H1 (cell line): ENCODE measurements around the gene CRK. TPM values are rescaled to one million over a fixed set of nuclear protein-coding genes. Genes with fewer than 3 reads are reported as not detected.

Experiments
- CTCF ChIA-PET: fragments of 300-600 bp; sonication (Branson Sonifier 250); formaldehyde crosslinking; loops from one replicate; lab custom pipeline; 2021; ENCODE audit not compliant: partially characterized antibody; lab: Charles Lee
- POLR2A ChIA-PET: fragments of 300-600 bp; sonication (Branson Sonifier 250); formaldehyde crosslinking; loops from one replicate; lab custom pipeline; 2021; ENCODE audit warnings: inconsistent platforms; ENCODE audit not compliant: partially characterized antibody; lab: Charles Lee
- DNase-seq, 2 experiments: peaks; one replicate each; pipeline versions ENCODE4 v3.0.0 to v3.0.0-alpha.2; 2010 to 2022; ENCODE audit warnings: low spot score in 2 of 2, low read depth in 1 of 2, mixed read lengths in 1 of 2
- FAIRE-seq: peaks from 2 replicates; lab custom pipeline; 2011; peaks lifted over from hg19 to GRCh38; lab: Jason Lieb, UNC
- H2AFZ ChIP-seq: 2 replicates; pipeline ENCODE4 v1.8.1; 2012; ENCODE audit warnings: low read length, inconsistent platforms
- H2AK5ac ChIP-seq: 2 replicates; pipeline ENCODE4 v1.6.1; 2013; ENCODE audit warnings: low read depth, low read length
- H2BK120ac ChIP-seq: replicated peaks from 2 replicates; pipeline ENCODE3; 2013; ENCODE audit warnings: low read depth, low read length, inconsistent platforms
- H2BK12ac ChIP-seq: 2 replicates; pipeline ENCODE4 v1.6.1; 2013; ENCODE audit warnings: low read depth, low read length
- H2BK15ac ChIP-seq: 2 replicates; pipeline ENCODE4 v1.6.1; 2013; ENCODE audit warnings: low read length
- H2BK20ac ChIP-seq: 2 replicates; pipeline ENCODE4 v1.6.1; 2013; ENCODE audit warnings: low read length
- H2BK5ac ChIP-seq: 2 replicates; pipeline ENCODE4 v1.6.1; 2013; ENCODE audit warnings: low read depth, low read length
- H3K14ac ChIP-seq: 2 replicates; pipeline ENCODE4 v1.6.1; 2013; ENCODE audit warnings: inconsistent platforms; ENCODE audit not compliant: insufficient read length
- H3K18ac ChIP-seq: 2 replicates; pipeline ENCODE4 v1.6.1; 2013; ENCODE audit warnings: low read length; ENCODE audit errors: extremely low read depth
- H3K23ac ChIP-seq: 2 replicates; pipeline ENCODE4 v1.6.1; 2013; ENCODE audit warnings: inconsistent platforms; ENCODE audit not compliant: insufficient read length
- H3K23me2 ChIP-seq: 2 replicates; pipeline ENCODE4 v1.6.1; 2013; ENCODE audit warnings: low read depth, low read length
- H3K27ac ChIP-seq: 2 replicates; pipeline ENCODE4 v1.6.1; 2011; ENCODE audit warnings: low read depth, low read length, inconsistent platforms
- H3K27me3 ChIP-seq, 4 experiments: replicated peaks in 1 of 4; 1 replicate in 1 of 4; 2 replicates in 3 of 4; pipeline versions ENCODE4 v1.6.1 to v1.8.1; 2011 to 2013; ENCODE audit warnings: low read length in 3 of 4, mild to moderate bottlenecking in 3 of 4, inconsistent platforms in 2 of 4, mixed read lengths in 2 of 4, moderate library complexity in 1 of 4; ENCODE audit not compliant: control insufficient read depth in 3 of 4, insufficient read depth in 3 of 4; ENCODE audit errors: extremely low read depth in 1 of 4
- H3K36me3 ChIP-seq, 4 experiments: 2 replicates each; pipeline versions ENCODE4 v1.6.1 to v1.8.1; 2011 to 2013; ENCODE audit warnings: mild to moderate bottlenecking in 4 of 4, low read length in 3 of 4, moderate library complexity in 2 of 4, control low read depth in 1 of 4, inconsistent platforms in 1 of 4; ENCODE audit not compliant: insufficient read depth in 4 of 4, control insufficient read depth in 2 of 4
- H3K4ac ChIP-seq: replicated peaks from 2 replicates; pipeline ENCODE3; 2013; ENCODE audit warnings: low read length, low read depth, mixed read lengths, inconsistent platforms; ENCODE audit not compliant: insufficient read length
- H3K4me1 ChIP-seq, 4 experiments: replicated peaks in 1 of 4; 1 replicate in 1 of 4; 2 replicates in 3 of 4; pipeline versions ENCODE4 v1.6.1 to v1.8.1; 2011 to 2013; ENCODE audit warnings: low read length in 3 of 4, inconsistent platforms in 2 of 4, mixed read lengths in 1 of 4; ENCODE audit not compliant: insufficient read depth in 4 of 4, control insufficient read depth in 3 of 4
- H3K4me2 ChIP-seq, 2 experiments: 2 replicates each; pipeline versions ENCODE4 v1.6.1 to v1.8.1; 2011 to 2013; ENCODE audit warnings: low read depth in 2 of 2, low read length in 2 of 2, control low read depth in 1 of 2, inconsistent platforms in 1 of 2, mild to moderate bottlenecking in 1 of 2; ENCODE audit not compliant: insufficient read depth in 1 of 2
- H3K4me3 ChIP-seq, 4 experiments: fragments of 200-600, 300-600 bp in 1 of 4; sonication (generic), shearing (Covaris generic), sonication (Bioruptor Twin) in 1 of 4; 2 replicates each; pipeline versions ENCODE4 v1.5.1 to v1.8.1; 2011 to 2016; ENCODE audit warnings: low read length in 4 of 4, low read depth in 3 of 4, control low read depth in 2 of 4, inconsistent platforms in 2 of 4, mild to moderate bottlenecking in 2 of 4, mixed read lengths in 1 of 4, moderate library complexity in 1 of 4; ENCODE audit not compliant: insufficient read depth in 2 of 4; ENCODE audit errors: extremely low read depth in 1 of 4
- H3K56ac ChIP-seq: replicated peaks from 2 replicates; pipeline ENCODE3; 2013; ENCODE audit warnings: low read depth, mild to moderate bottlenecking, mixed read lengths, low read length, inconsistent platforms; ENCODE audit not compliant: insufficient read length
- H3K79me1 ChIP-seq: 2 replicates; pipeline ENCODE4 v1.6.1; 2013; ENCODE audit warnings: low read depth, low read length, control low read depth
- H3K79me2 ChIP-seq, 2 experiments: 2 replicates each; pipeline versions ENCODE4 v1.6.1 to v1.8.1; 2012 to 2013; ENCODE audit warnings: low read length in 2 of 2, mild to moderate bottlenecking in 2 of 2, inconsistent platforms in 1 of 2; ENCODE audit not compliant: insufficient read depth in 2 of 2, control insufficient read depth in 1 of 2
- H3K9ac ChIP-seq, 4 experiments: replicated peaks in 1 of 4; 1 replicate in 1 of 4; 2 replicates in 3 of 4; pipeline versions ENCODE4 v1.6.1 to v1.8.1; 2011 to 2013; ENCODE audit warnings: low read depth in 3 of 4, low read length in 3 of 4, control low read depth in 2 of 4, mild to moderate bottlenecking in 2 of 4, moderate library complexity in 2 of 4, inconsistent platforms in 1 of 4; ENCODE audit errors: extremely low read depth in 1 of 4
- H3K9me3 ChIP-seq, 2 experiments: 2 replicates each; pipeline versions ENCODE4 v1.6.1 to v1.8.1; 2012 to 2013; ENCODE audit warnings: mild to moderate bottlenecking in 2 of 2, moderate library complexity in 2 of 2, control low read depth in 1 of 2, inconsistent platforms in 1 of 2, low read depth in 1 of 2, low read length in 1 of 2, mixed read lengths in 1 of 2; ENCODE audit not compliant: insufficient read depth in 2 of 2
- H4K20me1 ChIP-seq, 2 experiments: replicated peaks in 1 of 2; 2 replicates each; pipeline versions ENCODE3 to v1.8.1; 2011 to 2013; ENCODE audit warnings: inconsistent platforms in 2 of 2, low read length in 2 of 2, mild to moderate bottlenecking in 1 of 2; ENCODE audit not compliant: insufficient read depth in 2 of 2, control insufficient read depth in 1 of 2
- H4K5ac ChIP-seq: 2 replicates; pipeline ENCODE4 v1.6.1; 2013; ENCODE audit warnings: low read length, low read depth, mixed read lengths, inconsistent platforms; ENCODE audit not compliant: insufficient read length
- H4K8ac ChIP-seq: 2 replicates; pipeline ENCODE4 v1.8.0; 2013; ENCODE audit warnings: mild to moderate bottlenecking, moderate library complexity, low read length, inconsistent platforms; ENCODE audit not compliant: insufficient read depth; ENCODE audit errors: extremely low read depth
- H4K91ac ChIP-seq: replicated peaks from 2 replicates; pipeline ENCODE3; 2013; ENCODE audit warnings: low read length, mixed read lengths, inconsistent platforms; ENCODE audit not compliant: insufficient read length
- NRF1 ChIP-seq: IDR thresholded peaks from 2 replicates; pipeline ENCODE4 v1.6.1; 2011; ENCODE audit warnings: mild to moderate bottlenecking, low read depth, low read length, improper control_type of control experiment
- WGBS, 2 experiments: shearing (Covaris generic) in 1 of 2; methylation state at CpG; one replicate each; pipeline versions ENCODE4 v1.1.6 to v1.1.7; 2013 to 2015; ENCODE audit warnings: low lambda C conversion rate in 2 of 2, mixed read lengths in 2 of 2, inconsistent platforms in 1 of 2, low coverage in 1 of 2, missing lambda C conversion rate in 1 of 2; ENCODE audit not compliant: insufficient replicate concordance in 2 of 2, insufficient coverage in 1 of 2, insufficient read length in 1 of 2; ENCODE audit errors: extremely low coverage in 1 of 2, missing lambda C conversion rate in 1 of 2; 5-methylcytosine and 5-hydroxymethylcytosine counted together
- polyA plus RNA-seq, 7 experiments: library from polyadenylated mRNA; depleted of rRNA in 3 of 7; stranded (reverse) in 5 of 7; unstranded in 2 of 7; fragments of >200 nt in 5 of 7; fragments of 200-250 nt in 2 of 7; gene quantifications; 1 replicate in 5 of 7; 2 replicates in 1 of 7; 4 replicates in 1 of 7; pipeline versions ENCODE4 v1.2.1 to v1.2.3, GENCODE V29; 2011 to 2013; ENCODE audit warnings: missing spikeins in 2 of 7, mixed read lengths in 2 of 7
- total RNA-seq: library from RNA; stranded (reverse); fragmentation: NEBNext Ultra II Directional; extraction: Animal tissue kit (Norgen Biotek cat#: 25700); gene quantifications from 2 replicates; pipeline ENCODE4 v1.2.1, GENCODE V29; 2021

The CRK gene
- total and polyA plus RNA-seq, 2 of the 8 experiments (the other 6 are each of a cell fraction or from before 2014, with no cell fraction given) = 32.8 to 57.1 TPM

GRCh38 chr17:1435326-1435725, 20.7 kb downstream of the CRK start:
- CTCF ChIA-PET = no interaction called here
- Histone ChIP-seq H3K79me1 (peaks cover 13% of the 10 kb centered on the region), H3K23ac (no peak overlapping the region), H3K14ac (no peak overlapping the region), H3K9me3 (no peaks in the 10 kb centered on the region), H4K8ac (no peak overlapping the region), H3K4me3 (no peak overlapping the region), H2BK12ac (no peak overlapping the region), H2AFZ (no peak overlapping the region), H3K4me1 (no peaks in the 10 kb centered on the region), H3K56ac (no peak overlapping the region), H3K9ac (no peak overlapping the region), H4K5ac (no peak overlapping the region), H3K79me2 (peaks cover 6 to 72% of the 10 kb centered on the region in 2 experiments; a peak in 3 of 4 replicates), H3K27me3 (no peaks in the 10 kb centered on the region), H2BK120ac (no peak overlapping the region), H4K91ac (no peak overlapping the region), H3K27ac (no peak overlapping the region), H2BK20ac (no peak overlapping the region), H3K4ac (no peak overlapping the region), H4K20me1 (peaks cover 7 to 11% of the 10 kb centered on the region in 2 experiments), H3K36me3 (peaks cover 4 to 42% (median 21%) of the 10 kb centered on the region in 4 experiments; a peak in 6 of 8 replicates), H3K4me2 (no peak overlapping the region), H2BK5ac (no peak overlapping the region), H3K23me2 (no peaks in the 10 kb centered on the region), H3K18ac (no peak overlapping the region), H2AK5ac (no peak overlapping the region), H2BK15ac (no peak overlapping the region)
- POLR2A ChIA-PET = interaction anchor here (0.6 to 1.3 kb wide), 3 partner anchors 38 to 280 kb away, joined by 3 to 4 read pairs (median 3); no protein-coding TSS in a partner anchor
- FAIRE-seq (no peak), DNase-seq (no peak)
- 100% methylated on average over 3 of the region's 3 CpGs; no CpG with 5 or more reads in 1 of the 2 experiments for WGBS, 2 experiments
- no peak for TF ChIP-seq NRF1
